GM20000 (cell line): ENCODE measurements around the gene ADARB2.
"Not testable (repeated sequence)": the region's sequence is repeated elsewhere in the genome, so short reads cannot be mapped to it uniquely, and the experiment has no call there.

Experiments used
- DNase-seq: peaks from one replicate; pipeline ENCODE4 v3.0.0; 2012; ENCODE audit warnings: low spot score
- TF ChIP-seq, protein P1 (sequence below): IDR thresholded peaks from 2 replicates; pipeline ENCODE4 v1.5.1; 2012; ENCODE audit warnings: mild to moderate bottlenecking, control low read depth; ENCODE audit errors: extremely low read depth, missing control alignments

Gene ADARB2

DNA sequence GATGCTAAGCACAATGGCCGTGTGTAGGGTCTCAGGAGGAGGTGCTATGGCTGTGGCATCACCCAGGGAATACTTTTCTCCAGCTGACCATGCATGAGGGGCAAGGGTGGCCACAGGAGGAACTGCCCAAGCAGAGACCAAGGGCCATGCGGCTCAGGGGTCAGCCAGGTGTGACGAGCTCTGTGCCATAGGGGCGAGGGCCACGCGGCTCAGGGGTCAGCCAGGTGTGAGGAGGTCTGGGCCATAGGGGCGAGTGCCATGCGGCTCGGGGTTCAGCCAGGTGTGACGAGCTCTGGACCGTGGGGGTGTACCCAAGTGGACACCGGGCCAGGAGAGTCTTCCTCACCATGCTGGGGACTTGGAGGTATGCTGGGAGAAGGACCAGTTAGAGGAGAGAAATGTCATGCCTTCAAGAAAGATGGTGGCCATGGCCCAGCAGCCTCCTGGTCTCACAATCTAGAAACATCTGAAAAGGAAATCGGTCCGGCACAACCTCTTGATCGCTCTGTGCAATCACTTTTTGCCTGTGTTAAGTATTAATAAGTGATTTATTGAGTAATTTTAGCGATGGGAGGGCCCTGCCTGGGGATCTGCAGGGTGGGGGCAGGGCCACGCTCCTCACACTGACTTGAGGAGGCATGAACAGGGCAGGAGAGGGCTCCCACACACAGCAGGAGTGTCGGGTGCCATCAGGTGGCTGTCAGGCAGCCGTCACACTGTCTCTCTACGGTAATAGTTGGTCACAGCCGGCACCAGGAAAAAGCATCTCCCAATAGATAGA is 265.0 kb downstream of the ADARB2 start:
- DNase-seq, result no peak
- TF ChIP-seq, protein P1, sequence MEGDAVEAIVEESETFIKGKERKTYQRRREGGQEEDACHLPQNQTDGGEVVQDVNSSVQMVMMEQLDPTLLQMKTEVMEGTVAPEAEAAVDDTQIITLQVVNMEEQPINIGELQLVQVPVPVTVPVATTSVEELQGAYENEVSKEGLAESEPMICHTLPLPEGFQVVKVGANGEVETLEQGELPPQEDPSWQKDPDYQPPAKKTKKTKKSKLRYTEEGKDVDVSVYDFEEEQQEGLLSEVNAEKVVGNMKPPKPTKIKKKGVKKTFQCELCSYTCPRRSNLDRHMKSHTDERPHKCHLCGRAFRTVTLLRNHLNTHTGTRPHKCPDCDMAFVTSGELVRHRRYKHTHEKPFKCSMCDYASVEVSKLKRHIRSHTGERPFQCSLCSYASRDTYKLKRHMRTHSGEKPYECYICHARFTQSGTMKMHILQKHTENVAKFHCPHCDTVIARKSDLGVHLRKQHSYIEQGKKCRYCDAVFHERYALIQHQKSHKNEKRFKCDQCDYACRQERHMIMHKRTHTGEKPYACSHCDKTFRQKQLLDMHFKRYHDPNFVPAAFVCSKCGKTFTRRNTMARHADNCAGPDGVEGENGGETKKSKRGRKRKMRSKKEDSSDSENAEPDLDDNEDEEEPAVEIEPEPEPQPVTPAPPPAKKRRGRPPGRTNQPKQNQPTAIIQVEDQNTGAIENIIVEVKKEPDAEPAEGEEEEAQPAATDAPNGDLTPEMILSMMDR, result no peak

DNA sequence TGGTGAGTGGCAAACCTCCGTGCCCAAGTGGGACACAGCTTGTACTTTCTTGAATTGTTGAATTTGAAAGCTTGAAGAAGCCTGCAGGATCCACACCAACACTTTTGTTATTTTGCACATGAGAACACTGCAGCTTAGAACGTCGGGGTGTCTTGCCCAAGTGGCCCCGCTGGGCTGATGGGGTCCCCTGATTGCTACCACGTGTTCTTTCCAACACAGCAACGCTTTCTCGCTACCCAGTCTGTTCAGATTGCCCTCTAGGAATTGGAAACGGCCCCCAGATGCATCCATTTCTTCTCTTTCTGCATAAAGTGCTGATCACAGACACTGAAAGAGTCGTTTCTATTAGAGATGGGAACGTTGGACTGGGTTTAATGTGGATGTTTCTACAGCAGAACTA is 268.5 kb downstream of the ADARB2 start:
- DNase-seq, result no peak

DNA sequence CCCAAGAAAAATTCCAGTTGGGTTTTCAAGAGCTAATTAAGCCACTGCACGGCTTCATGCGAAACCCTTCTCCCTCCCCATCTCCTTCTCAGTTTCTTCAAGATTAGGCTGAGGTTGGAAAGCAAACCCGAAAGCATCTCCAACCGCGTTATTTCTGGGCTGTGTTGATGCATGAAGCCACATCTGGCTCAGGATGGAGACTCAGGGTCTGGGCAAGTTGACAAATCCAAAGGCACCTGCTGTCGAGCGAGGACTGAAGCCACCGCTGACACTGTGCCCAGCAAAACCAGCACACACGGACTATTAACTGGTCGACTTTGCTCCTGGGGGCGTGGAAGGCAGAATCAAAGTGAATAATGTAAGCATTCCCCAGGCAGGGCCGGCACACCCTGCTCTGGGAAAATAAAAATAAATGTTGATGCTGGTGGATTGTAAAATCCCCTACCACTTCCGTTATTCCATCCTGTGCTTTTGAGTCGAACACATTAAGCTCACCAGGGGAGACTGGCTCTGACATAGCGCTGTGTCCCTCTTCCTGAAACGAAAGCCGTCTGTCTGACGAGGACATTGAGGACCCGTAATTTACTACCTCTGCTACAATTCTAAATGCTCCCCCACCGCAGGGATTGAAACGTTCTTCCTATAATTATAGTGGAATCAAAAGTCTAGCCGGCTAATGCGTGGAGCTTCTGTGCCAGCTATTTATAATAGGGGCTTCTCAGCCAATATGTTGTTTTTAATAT is 269.8 kb downstream of the ADARB2 start:
- TF ChIP-seq, protein P1, result no peak
- DNase-seq, result no peak

More for the DNA sequence above, 268.5 kb downstream of the ADARB2 start:
- TF ChIP-seq, protein P1, result no peak

DNA sequence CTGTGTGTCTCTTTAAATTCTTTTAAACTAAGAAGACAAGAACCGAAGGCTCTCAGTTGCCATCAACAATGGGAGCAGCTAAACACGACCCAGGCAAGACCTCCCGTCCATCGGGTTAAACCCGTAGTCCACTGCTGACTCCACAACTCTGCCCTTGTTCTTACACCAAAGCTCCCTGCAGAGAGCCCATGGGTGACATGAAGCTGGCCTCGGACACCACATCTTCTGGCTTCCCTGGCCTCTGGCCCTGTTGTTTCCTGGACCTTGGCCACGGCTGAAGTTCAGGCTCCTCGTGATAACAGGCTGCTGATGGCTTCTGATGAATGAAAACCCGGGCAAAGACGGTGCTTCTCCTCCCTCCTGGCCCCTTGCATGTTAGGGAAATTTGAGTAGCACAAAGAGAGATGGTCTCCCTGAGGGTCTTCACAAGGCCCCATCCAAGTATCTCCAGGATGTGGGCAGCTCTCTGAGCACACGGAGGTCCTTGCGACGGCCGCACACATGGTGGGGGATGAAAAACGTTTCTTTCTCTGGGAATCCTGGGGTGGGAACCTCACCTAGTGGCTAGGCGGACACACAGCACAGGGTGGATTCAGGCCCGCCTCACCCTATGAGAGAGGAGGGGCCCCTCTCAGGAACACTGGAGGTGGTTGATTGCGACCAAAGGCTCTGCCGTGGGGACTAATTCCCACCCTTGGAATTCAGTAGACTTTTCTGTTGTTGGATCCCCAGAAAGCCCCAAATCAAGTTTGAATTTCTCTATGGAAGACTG is 271.1 kb downstream of the ADARB2 start:
- TF ChIP-seq, protein P1, result no peak
- no peak for DNase-seq

DNA sequence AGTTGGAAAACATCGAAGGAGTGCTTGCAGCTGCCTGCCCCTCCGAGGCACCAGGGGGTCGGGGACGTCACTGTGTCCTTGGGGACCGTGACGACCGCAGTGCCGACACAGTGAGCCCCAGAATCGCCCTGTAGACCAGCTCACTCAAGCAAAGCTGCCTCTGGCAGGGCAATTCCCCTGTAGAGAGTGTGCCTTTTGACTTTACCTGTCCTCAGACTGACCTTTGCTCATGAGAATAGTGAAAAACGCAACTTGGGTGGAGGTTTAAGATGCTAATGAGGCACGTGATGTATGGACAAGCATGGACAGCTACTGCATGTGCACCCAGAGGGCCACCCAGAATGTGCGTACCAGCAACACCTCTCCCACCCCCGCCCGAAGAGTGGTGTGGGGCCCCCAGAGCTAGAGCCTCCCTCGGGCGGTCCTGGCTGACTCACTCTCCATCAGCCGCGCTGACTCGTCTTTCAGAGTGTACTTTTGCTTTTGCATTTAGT is 271.9 kb downstream of the ADARB2 start:
- TF ChIP-seq, protein P1, result no peak
- peak; percentile 43 for DNase-seq

DNA sequence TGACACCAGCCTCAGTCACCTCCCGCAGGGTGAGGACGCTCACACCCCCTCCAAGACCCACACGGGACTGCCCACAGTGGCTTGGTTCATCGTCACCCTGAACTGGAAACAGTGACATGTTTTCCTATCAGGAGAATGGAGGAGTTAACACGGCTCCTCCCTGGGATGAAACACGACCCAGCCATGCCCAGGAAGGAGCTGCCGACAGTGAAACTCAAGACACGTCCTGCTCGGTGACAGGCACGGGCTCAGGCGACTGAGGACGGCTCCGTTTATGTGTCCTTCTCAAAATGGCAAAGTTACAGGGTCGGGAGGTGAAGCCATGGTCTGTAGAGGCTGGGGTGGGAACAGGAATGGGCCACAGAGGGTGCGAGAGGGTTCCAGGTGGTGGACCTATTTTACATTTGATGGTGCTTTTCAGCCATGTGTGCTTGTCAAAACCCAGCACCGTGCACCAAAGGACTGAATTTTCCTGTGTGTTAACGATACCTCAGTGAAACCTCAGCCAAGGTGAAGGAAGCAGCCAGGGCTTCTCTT is 272.4 kb downstream of the ADARB2 start:
- no peak for DNase-seq
- TF ChIP-seq, protein P1, result no peak

DNA sequence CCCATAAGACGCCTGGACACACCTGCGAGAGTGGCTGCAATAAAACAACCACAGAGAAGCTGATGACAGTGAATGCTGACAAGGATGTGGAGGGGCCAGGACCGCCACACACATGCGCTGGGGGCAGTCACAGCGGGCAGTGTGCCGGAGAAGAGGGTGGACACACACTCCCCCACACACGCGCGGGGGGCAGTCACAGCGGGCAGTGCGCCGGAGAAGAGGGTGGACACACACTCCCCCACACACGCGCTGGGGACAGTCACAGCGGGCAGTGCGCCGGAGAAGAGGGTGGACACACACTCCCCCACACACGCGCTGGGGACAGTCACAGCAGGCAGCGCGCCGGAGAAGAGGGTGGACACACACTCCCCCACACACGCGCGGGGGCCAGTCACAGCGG is 273.4 kb downstream of the ADARB2 start:
- not testable (repeated sequence) for DNase-seq
